Activated gamma-delta T cell (primary cell): Measurements from ENCODE around the gene MISP.

Experiments
- DNase-seq: peaks from one replicate; lab custom pipeline; 2025; lab: John Stamatoyannopoulos, UW

Gene MISP

DNA sequence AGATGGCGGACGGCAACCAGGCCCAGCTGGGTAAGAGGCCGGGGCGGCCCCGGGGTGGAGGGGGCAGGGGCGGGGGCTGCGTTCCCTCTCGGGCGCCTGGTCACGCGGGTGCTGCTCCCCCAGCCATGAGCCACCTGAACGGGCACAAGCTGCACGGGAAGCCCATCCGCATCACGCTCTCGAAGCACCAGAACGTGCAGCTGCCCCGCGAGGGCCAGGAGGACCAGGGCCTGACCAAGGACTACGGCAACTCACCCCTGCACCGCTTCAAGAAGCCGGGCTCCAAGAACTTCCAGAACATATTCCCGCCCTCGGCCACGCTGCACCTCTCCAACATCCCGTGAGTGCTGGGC is 57.5 kb downstream of the MISP start:
- no peak for DNase-seq

DNA sequence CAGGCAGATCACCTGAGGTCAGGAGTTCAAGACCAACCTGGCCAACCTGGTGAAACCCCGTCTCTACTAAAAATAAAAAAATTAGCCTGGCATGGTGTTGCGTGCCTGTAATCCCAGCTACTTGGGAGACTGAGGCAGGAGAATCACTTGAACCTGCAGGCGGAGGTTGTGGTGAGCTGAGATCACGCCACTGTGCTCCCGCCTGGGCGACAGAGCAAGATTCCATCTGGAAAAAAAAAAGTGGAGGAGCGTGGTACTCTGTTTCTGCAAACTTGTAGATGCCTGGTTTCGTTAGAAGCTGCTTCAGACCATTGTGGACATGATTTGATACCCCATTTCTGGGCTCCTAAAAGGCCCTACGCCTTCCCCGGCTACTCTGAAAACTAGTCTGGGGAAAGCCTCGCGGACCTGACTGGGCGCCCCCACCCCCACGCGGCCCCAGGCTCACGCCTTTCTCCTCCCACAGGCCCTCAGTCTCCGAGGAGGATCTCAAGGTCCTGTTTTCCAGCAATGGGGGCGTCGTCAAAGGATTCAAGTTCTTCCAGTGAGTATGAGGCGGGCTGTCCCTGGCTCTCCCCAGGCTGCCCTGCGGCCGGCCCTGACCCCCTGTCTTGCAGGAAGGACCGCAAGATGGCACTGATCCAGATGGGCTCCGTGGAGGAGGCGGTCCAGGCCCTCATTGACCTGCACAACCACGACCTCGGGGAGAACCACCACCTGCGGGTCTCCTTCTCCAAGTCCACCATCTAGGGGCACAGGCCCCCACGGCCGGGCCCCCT is 59.4 kb downstream of the MISP start:
- no peak for DNase-seq

DNA sequence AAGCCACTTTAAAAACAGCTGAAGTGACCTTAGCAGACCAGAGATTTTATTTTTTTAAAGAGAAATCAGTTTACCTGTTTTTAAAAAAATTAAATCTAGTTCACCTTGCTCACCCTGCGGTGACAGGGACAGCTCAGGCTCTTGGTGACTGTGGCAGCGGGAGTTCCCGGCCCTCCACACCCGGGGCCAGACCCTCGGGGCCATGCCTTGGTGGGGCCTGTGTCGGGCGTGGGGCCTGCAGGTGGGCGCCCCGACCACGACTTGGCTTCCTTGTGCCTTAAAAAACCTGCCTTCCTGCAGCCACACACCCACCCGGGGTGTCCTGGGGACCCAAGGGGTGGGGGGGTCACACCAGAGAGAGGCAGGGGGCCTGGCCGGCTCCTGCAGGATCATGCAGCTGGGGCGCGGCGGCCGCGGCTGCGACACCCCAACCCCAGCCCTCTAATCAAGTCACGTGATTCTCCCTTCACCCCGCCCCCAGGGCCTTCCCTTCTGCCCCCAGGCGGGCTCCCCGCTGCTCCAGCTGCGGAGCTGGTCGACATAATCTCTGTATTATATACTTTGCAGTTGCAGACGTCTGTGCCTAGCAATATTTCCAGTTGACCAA is 60.1 kb downstream of the MISP start:
- no peak for DNase-seq

DNA sequence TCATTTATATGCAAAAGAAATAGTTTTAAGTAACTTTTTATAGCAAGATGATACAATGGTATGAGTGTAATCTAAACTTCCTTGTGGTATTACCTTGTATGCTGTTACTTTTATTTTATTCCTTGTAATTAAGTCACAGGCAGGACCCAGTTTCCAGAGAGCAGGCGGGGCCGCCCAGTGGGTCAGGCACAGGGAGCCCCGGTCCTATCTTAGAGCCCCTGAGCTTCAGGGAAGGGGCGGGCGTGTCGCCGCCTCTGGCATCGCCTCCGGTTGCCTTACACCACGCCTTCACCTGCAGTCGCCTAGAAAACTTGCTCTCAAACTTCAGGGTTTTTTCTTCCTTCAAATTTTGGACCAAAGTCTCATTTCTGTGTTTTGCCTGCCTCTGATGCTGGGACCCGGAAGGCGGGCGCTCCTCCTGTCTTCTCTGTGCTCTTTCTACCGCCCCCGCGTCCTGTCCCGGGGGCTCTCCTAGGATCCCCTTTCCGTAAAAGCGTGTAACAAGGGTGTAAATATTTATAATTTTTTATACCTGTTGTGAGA is 60.7 kb downstream of the MISP start:
- no peak for DNase-seq

DNA sequence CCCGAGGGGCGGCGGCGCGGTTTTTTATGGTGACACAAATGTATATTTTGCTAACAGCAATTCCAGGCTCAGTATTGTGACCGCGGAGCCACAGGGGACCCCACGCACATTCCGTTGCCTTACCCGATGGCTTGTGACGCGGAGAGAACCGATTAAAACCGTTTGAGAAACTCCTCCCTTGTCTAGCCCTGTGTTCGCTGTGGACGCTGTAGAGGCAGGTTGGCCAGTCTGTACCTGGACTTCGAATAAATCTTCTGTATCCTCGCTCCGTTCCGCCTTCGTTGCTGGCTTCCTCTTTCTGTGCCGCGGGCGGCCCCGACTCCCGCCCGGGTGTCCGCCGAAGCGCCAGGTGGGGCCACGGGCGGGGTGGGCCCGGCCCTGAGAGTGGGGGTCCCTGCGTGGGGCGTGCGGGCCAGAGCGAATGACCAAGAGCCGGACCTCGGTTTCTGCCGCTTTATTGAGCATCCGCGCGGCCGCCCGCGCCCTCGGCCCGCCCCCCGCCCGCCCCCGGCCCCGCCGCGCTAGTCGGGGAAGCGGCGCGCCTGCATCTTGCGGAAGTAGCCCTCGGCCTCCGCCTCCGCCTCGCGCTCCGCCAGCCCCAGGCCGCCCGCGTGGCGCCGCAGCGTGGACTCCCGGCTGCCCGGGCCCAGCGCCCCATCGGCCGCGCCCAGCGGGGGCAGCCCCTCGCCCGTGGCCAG is 61.3 kb downstream of the MISP start:
- DNase-seq: no peak

DNA sequence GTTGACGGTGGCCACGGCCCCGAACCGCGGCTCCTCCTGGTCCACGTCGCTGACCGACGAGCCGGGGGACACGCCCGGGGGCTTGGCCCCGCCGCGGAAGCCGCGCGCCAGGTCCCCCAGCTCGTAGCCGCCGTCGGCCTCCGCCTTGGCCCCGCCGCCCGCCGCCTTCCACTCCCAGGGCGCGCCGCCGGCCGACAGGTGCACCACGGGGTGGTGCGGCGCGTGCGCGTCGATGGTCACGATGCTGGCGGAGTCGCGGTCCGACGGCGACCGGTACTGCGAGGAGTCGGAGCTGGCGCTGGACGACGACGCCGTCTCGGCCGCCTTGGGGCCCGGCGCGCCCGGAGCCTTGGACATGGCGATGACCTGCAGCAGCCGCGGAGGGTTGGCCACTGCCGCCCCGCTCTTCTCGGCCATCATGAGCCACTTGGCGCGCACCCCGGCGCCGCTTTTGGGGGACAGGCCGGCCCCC is 61.9 kb downstream of the MISP start:
- DNase-seq: no peak

DNA sequence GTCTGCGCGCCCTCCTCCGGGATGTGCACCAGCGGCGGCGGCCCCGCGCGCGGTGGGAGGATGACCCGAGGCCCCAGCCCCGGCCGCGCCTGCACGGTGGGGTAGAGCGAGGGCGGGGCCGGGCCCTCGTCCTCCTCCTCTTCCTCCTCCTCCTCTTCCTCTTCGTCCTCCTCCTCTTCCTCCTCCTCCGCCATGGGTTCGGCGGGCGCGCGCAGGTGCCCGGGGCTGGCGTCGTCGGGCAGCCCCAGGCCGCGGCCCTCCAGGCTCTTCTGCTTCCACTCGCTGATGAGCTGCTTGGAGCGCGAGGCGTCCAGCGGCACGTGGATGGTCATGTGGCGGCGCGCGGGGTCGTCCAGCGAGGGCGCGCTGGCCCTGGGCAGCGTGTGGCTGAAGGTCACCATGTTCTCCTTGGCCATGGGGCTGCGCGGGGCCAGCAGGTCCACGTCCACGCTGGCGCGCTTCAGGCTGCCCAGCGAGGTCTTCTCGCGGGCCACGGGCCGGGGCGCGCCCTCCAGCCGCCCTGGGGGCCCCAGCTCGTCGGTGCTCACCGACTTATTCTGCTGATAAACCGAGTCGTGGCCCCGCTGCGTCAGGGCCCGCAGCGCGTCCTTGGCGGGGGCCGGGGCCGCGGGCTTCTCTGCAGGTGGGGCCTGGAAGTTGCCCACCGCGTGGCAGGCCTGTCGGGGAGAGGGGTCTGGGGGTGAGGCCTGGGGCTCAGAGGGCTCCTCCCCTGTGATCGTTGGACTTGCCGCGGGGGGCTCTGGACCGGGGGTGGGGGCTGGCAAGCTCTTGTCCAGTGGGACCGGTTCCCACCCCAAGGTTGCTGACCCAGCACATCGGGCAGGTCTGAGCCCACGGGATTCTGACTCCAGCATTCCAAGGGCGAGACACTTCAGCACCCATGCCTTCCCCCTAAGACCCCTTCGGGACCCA is 62.6 kb downstream of the MISP start:
- no peak for DNase-seq
